GM19035 (cell line): ENCODE data around the gene APOC4.
"Not testable (repeated sequence)": the region's sequence is repeated elsewhere in the genome, so short reads cannot be mapped to it uniquely, and the experiment has no call there.

Experiments
- ATAC-seq: cut with Tn5 transposase; IDR thresholded peaks from one replicate; pipeline ENCODE4 v1.9.1; 2021; ENCODE audit not compliant: unreplicated experiment

APOC4 gene

GRCh38 chr19:44942067-44942571, at the start of gene APOC4:
TSS of gene APOC4 (plus strand) at chr19:44942237. CDS start at chr19:44942278, 41 bp downstream.
- no peak for ATAC-seq

- no peak for ATAC-seq
These were observed 49.1 kb upstream of the APOC4 start for GRCh38 chr19:44892932-44893331.

- ATAC-seq: no peak
These were observed 48.5 kb upstream of the APOC4 start for GRCh38 chr19:44893332-44894051.

GRCh38 chr19:44894052-44894400, 48.0 kb upstream of the APOC4 start:
- ATAC-seq: no peak

GRCh38 chr19:44894946-44895345, 47.1 kb upstream of the APOC4 start:
- no peak for ATAC-seq

GRCh38 chr19:44897835-44898234, 44.2 kb upstream of the APOC4 start:
- no peak for ATAC-seq

GRCh38 chr19:44900328-44901244, 41.5 kb upstream of the APOC4 start:
- ATAC-seq: no peak

GRCh38 chr19:44903216-44903601, 38.8 kb upstream of the APOC4 start:
- ATAC-seq: no peak

GRCh38 chr19:44903602-44904425, 38.2 kb upstream of the APOC4 start:
- ATAC-seq: no peak

- no peak for ATAC-seq
These were observed 37.5 kb upstream of the APOC4 start for GRCh38 chr19:44904426-44904994.

GRCh38 chr19:44905437-44906160, 36.4 kb upstream of the APOC4 start, which contains the start of gene APOE:
TSS of gene APOE (plus strand) at chr19:44905796. CDS start at chr19:44906625, 829 bp downstream.
- ATAC-seq: no peak

GRCh38 chr19:44907613-44908012, 34.4 kb upstream of the APOC4 start:
- ATAC-seq: no peak

- no peak for ATAC-seq
These were observed 33.8 kb upstream of the APOC4 start for GRCh38 chr19:44908074-44908835.

GRCh38 chr19:44908836-44909261, 33.2 kb upstream of the APOC4 start:
- ATAC-seq: no peak

GRCh38 chr19:44909775-44910174, 32.3 kb upstream of the APOC4 start:
- ATAC-seq: no peak

- ATAC-seq: not testable (repeated sequence)
These were observed 30.1 kb upstream of the APOC4 start for GRCh38 chr19:44911896-44912295.

- ATAC-seq: no peak
These were observed 29.2 kb upstream of the APOC4 start for GRCh38 chr19:44912854-44913253.

- ATAC-seq: not testable (repeated sequence)
These were observed 28.3 kb upstream of the APOC4 start for GRCh38 chr19:44913512-44914432.
